Lower leg skin (tissue), 3 donors: Measurements from ENCODE around the gene TM9SF2.

Source experiments
- CTCF ChIP-seq, 3 donors: fragments of 450-650 bp; IDR thresholded peaks; one replicate each; pipeline ENCODE4 v1.5.1; 2016; ENCODE audit warnings: antibody characterized with exemption in 3 of 3, mild to moderate bottlenecking in 3 of 3, moderate library complexity in 2 of 3
- POLR2A ChIP-seq, 2 donors: fragments of 450-650 bp; IDR thresholded peaks; one replicate each; pipeline ENCODE4 v1.6.1; 2016 to 2017; ENCODE audit warnings: antibody characterized with exemption in 2 of 2, mild to moderate bottlenecking in 1 of 2, moderate library complexity in 1 of 2

GRCh38 chr13:99517577-99517976, 16.3 kb downstream of the TM9SF2 start:
- TF ChIP-seq CTCF (IDR thresholded peaks at IDR 0.05), result no peak
- no peak for TF ChIP-seq POLR2A (IDR thresholded peaks at IDR 0.05)
